ENCODE measurements around the gene DNAJC8. TPM values are rescaled to one million over a fixed set of nuclear protein-coding genes. Genes with fewer than 3 reads are reported as not detected.
A peak's percentile ranks its signal among the peaks of the same experiment; 100 is the strongest.

The DNAJC8 gene
- total and polyA plus RNA-seq, 10 of the 15 experiments (the other 5 are each of a cell fraction or from before 2014, with no cell fraction given), result 91.2 to 296 (median 152) TPM

- TF ChIP-seq MLLT1 (IDR thresholded peaks at IDR 0.05), result peak; percentile 6; the same call in 1 of the 2 replicates
- TF ChIP-seq GATAD2B (conservative IDR thresholded peaks at IDR 0.05; ENCODE audit: low read depth), result peak; percentile 17; the same call in 1 of the 2 replicates
- no peak for TF ChIP-seq ATF3 (IDR thresholded peaks at IDR 0.05; ENCODE audit: borderline replicate concordance, extremely low read depth, low read depth, low read length)
- TF ChIP-seq RCOR1 (conservative IDR thresholded peaks at IDR 0.05; ENCODE audit: low read depth, low read length), result 0 out of 2 replicates have a peak, but pooled peaks have one; percentile 14
- peak; percentile 69 for TF ChIP-seq MXI1 (IDR thresholded peaks at IDR 0.05; ENCODE audit: low read depth, low read length)
- peak; percentile 96 for TF ChIP-seq ZNF217 (IDR thresholded peaks at IDR 0.05)
- TF ChIP-seq ZBTB33 (IDR thresholded peaks at IDR 0.05), result no peak
- TF ChIP-seq CUX1 (IDR thresholded peaks at IDR 0.05; ENCODE audit: insufficient replicate concordance, low read depth, low read length), result peak; percentile 80
- peak; percentile 43; the same call in 1 of the 2 replicates for TF ChIP-seq ZNF207 (IDR thresholded peaks at IDR 0.05; ENCODE audit: borderline replicate concordance)
- TF ChIP-seq HDAC2 (IDR thresholded peaks at IDR 0.05), result peak; percentile 84; the same call in 1 of the 2 replicates
Measured at GRCh38 chr1:28200234-28200873, 32.5 kb downstream of the DNAJC8 start (continued).

All from GM12878 (cell line).